Posterior vena cava (tissue), 2 donors: ENCODE data around the gene NLRP9. TPM values are rescaled to one million over a fixed set of nuclear protein-coding genes. Genes with fewer than 3 reads are reported as not detected.

Experiments
- DNase-seq: peaks from one replicate; pipeline ENCODE4 v3.0.0-alpha.2; 2020; ENCODE audit warnings: low spot score
- intact Hi-C, 2 donors: fragments of 100-400 bp; cut with DNase I; formaldehyde crosslinking; loops; one replicate each; pipeline versions ENCODE4 v1.14.1 to v1.14.2; 2022 to 2023
- total RNA-seq, 2 donors: library from RNA; stranded (reverse); fragmentation: NEBNext Ultra II Directional; extraction: Animal tissue kit (Norgen Biotek cat#: 25700); gene quantifications; one replicate each; pipeline ENCODE4 v1.2.1, GENCODE V29; 2021
- donor health status: DM: yes; HTN: yes; CAD: no.
- donor health status: DM: yes; HTN: yes; CAD: no.

Gene NLRP9
- total RNA-seq, 2 donors from 2014 or later, result not detected

- intact Hi-C loops, result no loop called here
- DNase-seq, result no peak
Measured at GRCh38 chr19:55661826-55662225, 76.4 kb downstream of the NLRP9 start.

- intact Hi-C loops, result no loop called here
- DNase-seq, result no peak
Measured at GRCh38 chr19:55660991-55661390, 77.2 kb downstream of the NLRP9 start.

- intact Hi-C loops, result no loop called here
- no peak for DNase-seq
Measured at GRCh38 chr19:55660404-55660803, 77.8 kb downstream of the NLRP9 start.

- no peak for DNase-seq
- intact Hi-C loops, result no loop called here
Measured at GRCh38 chr19:55659822-55660221, 78.4 kb downstream of the NLRP9 start.

GRCh38 chr19:55658846-55659459, 79.2 kb downstream of the NLRP9 start:
- intact Hi-C loops, result no loop called here
- DNase-seq, result no peak

Other genes with a start within 250 kb of the NLRP9 start
- 10 to 100 TPM; 32.4 to 40.6 TPM for gene SSC5D, start 250.0 kb downstream of the NLRP9 start, total RNA-seq
- gene SBK2, start 201.3 kb downstream of the NLRP9 start, total RNA-seq, result not detected
- gene SBK3, start 192.9 kb downstream of the NLRP9 start, total RNA-seq, result not detected
- 1 to 10 TPM; 7.4 to 7.6 TPM for gene ZNF579, start 157.6 kb downstream of the NLRP9 start, total RNA-seq
- 1 to 10 TPM; 7.8 to 9.7 TPM for gene FIZ1, start 138.9 kb downstream of the NLRP9 start, total RNA-seq
- 10 to 100 TPM; 10.6 to 11.1 TPM for gene ZNF524, start 138.1 kb downstream of the NLRP9 start, total RNA-seq
- 10 to 100 TPM; 10.1 to 12.6 TPM for gene ZNF865, start 132.8 kb downstream of the NLRP9 start, total RNA-seq
- gene ZNF784, start 113.8 kb downstream of the NLRP9 start, total RNA-seq, result 1 to 10 TPM; 3.6 to 4.3 TPM
- 10 to 100 TPM; 32.0 to 36.7 TPM for gene ZNF580, start 97.4 kb downstream of the NLRP9 start, total RNA-seq
- gene ZNF581, start 94.8 kb downstream of the NLRP9 start, total RNA-seq, result 10 to 100 TPM in 1 of 2 donors, 1 to 10 TPM in 1; 8.0 to 12.0 TPM
- 10 to 100 TPM in 1 of 2 donors, 1 to 10 TPM in 1; 8.6 to 13.6 TPM for gene CCDC106, start 90.2 kb downstream of the NLRP9 start, total RNA-seq
- gene U2AF2, start 83.4 kb downstream of the NLRP9 start, total RNA-seq, result 10 to 100 TPM; 89.3 to 91.7 TPM
- 10 to 100 TPM; 75.5 to 76.4 TPM for gene EPN1, start 63.2 kb downstream of the NLRP9 start, total RNA-seq
- not detected for gene RFPL4A, start 20.7 kb upstream of the NLRP9 start, total RNA-seq
- not detected for gene RFPL4AL1, start 30.7 kb upstream of the NLRP9 start, total RNA-seq
- not detected for gene NLRP11, start 93.6 kb upstream of the NLRP9 start, total RNA-seq
- not detected for gene NLRP4, start 98.1 kb upstream of the NLRP9 start, total RNA-seq
- not detected for gene NLRP13, start 193.9 kb upstream of the NLRP9 start, total RNA-seq
- not detected for gene NLRP8, start 209.4 kb upstream of the NLRP9 start, total RNA-seq
- gene NLRP5, start 248.4 kb upstream of the NLRP9 start, total RNA-seq, result not detected